ENCODE measurements around the gene SLC38A2.

SLC38A2 gene

GRCh38 chr12:46373301-46374296, 1.0 kb upstream of the SLC38A2 start:
- FAIRE-seq, result no peak

- FAIRE-seq, result no peak
Observed at GRCh38 chr12:46371718-46372543, 642 bp downstream of the SLC38A2 start.

- no peak for FAIRE-seq
Observed at GRCh38 chr12:46370792-46371717, 1.5 kb downstream of the SLC38A2 start.

- FAIRE-seq, result no peak
Observed at GRCh38 chr12:46370380-46370734, 2.2 kb downstream of the SLC38A2 start.

GRCh38 chr12:46369474-46370379, 2.8 kb downstream of the SLC38A2 start:
- no peak for FAIRE-seq

GRCh38 chr12:46369095-46369473, 3.5 kb downstream of the SLC38A2 start:
- FAIRE-seq, result no peak

GRCh38 chr12:46368684-46369083, 3.9 kb downstream of the SLC38A2 start:
- FAIRE-seq, result no peak

GRCh38 chr12:46368138-46368537, 4.4 kb downstream of the SLC38A2 start:
- no peak for FAIRE-seq

GRCh38 chr12:46367351-46368029, 5.1 kb downstream of the SLC38A2 start:
- no peak for FAIRE-seq

GRCh38 chr12:46366771-46367170, 5.8 kb downstream of the SLC38A2 start:
- FAIRE-seq, result no peak

- FAIRE-seq, result no peak
Observed at GRCh38 chr12:46365951-46366379, 6.6 kb downstream of the SLC38A2 start.

- no peak for FAIRE-seq
Observed at GRCh38 chr12:46364777-46365580, 7.6 kb downstream of the SLC38A2 start.

- FAIRE-seq, result no peak
Observed at GRCh38 chr12:46364300-46364696, 8.3 kb downstream of the SLC38A2 start.

GRCh38 chr12:46363582-46364299, 8.8 kb downstream of the SLC38A2 start:
- FAIRE-seq, result no peak

- FAIRE-seq, result no peak
Observed at GRCh38 chr12:46362895-46363581, 9.5 kb downstream of the SLC38A2 start.

- no peak for FAIRE-seq
Observed at GRCh38 chr12:46361667-46362034, 10.9 kb downstream of the SLC38A2 start.

GRCh38 chr12:46360908-46361666, 11.5 kb downstream of the SLC38A2 start:
- FAIRE-seq, result no peak

GRCh38 chr12:46360370-46360769, 12.2 kb downstream of the SLC38A2 start:
- FAIRE-seq, result no peak

Data from G401.6 (cell line).